ENCODE data around the gene SDHB. TPM values are rescaled to one million over a fixed set of nuclear protein-coding genes. Genes with fewer than 3 reads are reported as not detected.

The SDHB gene
- total RNA-seq, 1 experiment from 2014 or later: 70.1 TPM

GRCh38 chr1:17045150-17045549 is 8.7 kb downstream of the SDHB start:
- no TSS peak for BruUV-seq (replicated peaks)
- H3K27ac Mint-ChIP-seq (ENCODE audit: unreplicated experiment): no peak overlapping the region
- CTCF ChIA-PET: no interaction called here
- H3K4me3 Mint-ChIP-seq (ENCODE audit: low read depth, unreplicated experiment): no peak overlapping the region
- H3K36me3 Mint-ChIP-seq (ENCODE audit: insufficient read depth, unreplicated experiment): peaks cover 18% of the 10 kb centered on the region
- H3K9me3 Mint-ChIP-seq (ENCODE audit: low read depth, unreplicated experiment): no peaks in the 10 kb centered on the region
- no peak for DNase-seq
- no peaks in the 10 kb centered on the region for H3K4me1 Mint-ChIP-seq (ENCODE audit: low read depth, unreplicated experiment)
- TF ChIP-seq CTCF (IDR thresholded peaks at IDR 0.05; ENCODE audit: unreplicated experiment): no peak
- H3K27me3 Mint-ChIP-seq (ENCODE audit: unreplicated experiment): no peaks in the 10 kb centered on the region
- intact Hi-C loops (cut with micrococcal nuclease; ENCODE audit: unreplicated experiment): loop anchor here (2.0 kb wide), 1 partner anchor 94 kb away; no protein-coding TSS in a partner anchor

- DNase-seq: no peak
- CTCF ChIA-PET: no interaction called here
- BruUV-seq (replicated peaks): no TSS peak
- Mint-ChIP-seq H3K36me3 (ENCODE audit: insufficient read depth, unreplicated experiment) (peaks cover 21% of the 10 kb centered on the region), H3K27ac (ENCODE audit: unreplicated experiment) (no peak overlapping the region), H3K4me1 (ENCODE audit: low read depth, unreplicated experiment) (no peaks in the 10 kb centered on the region), H3K4me3 (ENCODE audit: low read depth, unreplicated experiment) (no peak overlapping the region), H3K27me3 (ENCODE audit: unreplicated experiment) (no peaks in the 10 kb centered on the region), H3K9me3 (ENCODE audit: low read depth, unreplicated experiment) (no peaks in the 10 kb centered on the region)
- intact Hi-C loops (cut with micrococcal nuclease; ENCODE audit: unreplicated experiment): loop anchor here (2.0 kb wide), 1 partner anchor 93 kb away; no protein-coding TSS in a partner anchor
- no peak for TF ChIP-seq CTCF (IDR thresholded peaks at IDR 0.05; ENCODE audit: unreplicated experiment)
Measured at GRCh38 chr1:17043676-17044075, 10.2 kb downstream of the SDHB start.

GRCh38 chr1:17040135-17040534 is 13.7 kb downstream of the SDHB start:
- intact Hi-C loops (cut with micrococcal nuclease; ENCODE audit: unreplicated experiment): no loop called here
- Mint-ChIP-seq H3K36me3 (ENCODE audit: insufficient read depth, unreplicated experiment) (peaks cover 31% of the 10 kb centered on the region), H3K27ac (ENCODE audit: unreplicated experiment) (no peak overlapping the region), H3K9me3 (ENCODE audit: low read depth, unreplicated experiment) (no peaks in the 10 kb centered on the region), H3K27me3 (ENCODE audit: unreplicated experiment) (no peaks in the 10 kb centered on the region), H3K4me1 (ENCODE audit: low read depth, unreplicated experiment) (no peaks in the 10 kb centered on the region), H3K4me3 (ENCODE audit: low read depth, unreplicated experiment) (no peak overlapping the region)
- BruUV-seq (replicated peaks): no TSS peak
- TF ChIP-seq CTCF (IDR thresholded peaks at IDR 0.05; ENCODE audit: unreplicated experiment): no peak
- CTCF ChIA-PET: no interaction called here
- no peak for DNase-seq

GRCh38 chr1:17039522-17039921 is 14.3 kb downstream of the SDHB start:
- TF ChIP-seq CTCF (IDR thresholded peaks at IDR 0.05; ENCODE audit: unreplicated experiment): no peak
- intact Hi-C loops (cut with micrococcal nuclease; ENCODE audit: unreplicated experiment): no loop called here
- H3K27me3 Mint-ChIP-seq (ENCODE audit: unreplicated experiment): no peaks in the 10 kb centered on the region
- H3K4me3 Mint-ChIP-seq (ENCODE audit: low read depth, unreplicated experiment): no peak overlapping the region
- H3K4me1 Mint-ChIP-seq (ENCODE audit: low read depth, unreplicated experiment): no peaks in the 10 kb centered on the region
- H3K36me3 Mint-ChIP-seq (ENCODE audit: insufficient read depth, unreplicated experiment): peaks cover 31% of the 10 kb centered on the region
- no peak for DNase-seq
- no peak overlapping the region for H3K27ac Mint-ChIP-seq (ENCODE audit: unreplicated experiment)
- BruUV-seq (replicated peaks): no TSS peak
- CTCF ChIA-PET: no interaction called here
- H3K9me3 Mint-ChIP-seq (ENCODE audit: low read depth, unreplicated experiment): no peaks in the 10 kb centered on the region
